Forelimb muscle (tissue), 1 donor: Measurements from ENCODE around the gene THSD4. TPM values are rescaled to one million over a fixed set of nuclear protein-coding genes. Genes with fewer than 3 reads are reported as not detected.
"Not testable (repeated sequence)": the region's sequence is repeated elsewhere in the genome, so short reads cannot be mapped to it uniquely, and the experiment has no call there.

Source experiments
- DNase-seq: peaks from one replicate; pipeline ENCODE4 v3.0.0-alpha.2; 2013; ENCODE audit warnings: low read depth
- polyA plus RNA-seq: library from polyadenylated mRNA; unstranded; fragments of 120-200 nt; gene quantifications from one replicate; pipeline ENCODE4 v1.2.1, GENCODE V29; 2013; ENCODE audit not compliant: insufficient read length

THSD4 gene
- polyA plus RNA-seq, 1 donor = 21.8 TPM

DNA sequence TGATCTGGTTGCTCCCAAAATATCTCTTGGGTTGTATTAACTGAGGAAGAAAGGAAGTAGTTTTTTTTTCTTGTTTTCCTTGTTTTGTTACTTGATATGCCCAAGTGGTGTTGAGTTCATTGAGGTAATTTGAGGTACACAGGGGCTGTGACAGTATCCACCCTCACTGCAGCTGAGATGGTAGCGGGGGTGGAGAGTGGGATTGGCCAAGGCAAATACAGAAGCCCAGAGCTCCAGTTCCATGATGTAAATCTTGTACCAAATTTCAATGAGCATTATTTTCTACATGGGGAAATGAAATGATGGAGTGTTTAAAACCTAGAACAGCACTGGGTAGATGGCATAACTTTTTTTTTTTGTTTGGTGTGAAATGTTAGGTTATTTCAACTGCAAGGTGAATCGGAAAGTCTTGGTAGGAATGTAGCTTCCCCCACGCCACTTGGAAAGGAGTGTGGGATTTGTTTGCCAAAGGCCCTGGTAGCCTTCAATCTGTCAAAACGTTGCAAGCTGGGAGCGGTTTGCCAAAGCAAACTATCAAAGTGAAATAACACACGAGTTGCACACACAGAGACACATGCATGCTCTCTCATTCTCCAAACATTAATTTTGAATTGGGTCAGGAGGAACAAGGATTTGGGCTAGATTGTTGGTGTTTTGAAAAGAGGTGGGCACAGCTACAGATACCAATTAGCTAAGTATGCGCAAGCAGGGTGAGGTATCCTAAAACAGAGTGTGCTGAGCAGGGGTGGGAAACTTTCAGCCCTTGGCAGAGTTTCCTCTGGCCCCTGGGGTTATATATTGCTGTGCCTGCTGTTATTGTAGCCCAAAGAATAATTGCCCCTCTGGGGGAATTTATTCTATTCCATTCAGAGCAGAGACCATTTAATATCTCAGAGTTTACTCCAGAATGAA, 34.6 kb downstream of the THSD4 start:
- DNase-seq = no peak

DNA sequence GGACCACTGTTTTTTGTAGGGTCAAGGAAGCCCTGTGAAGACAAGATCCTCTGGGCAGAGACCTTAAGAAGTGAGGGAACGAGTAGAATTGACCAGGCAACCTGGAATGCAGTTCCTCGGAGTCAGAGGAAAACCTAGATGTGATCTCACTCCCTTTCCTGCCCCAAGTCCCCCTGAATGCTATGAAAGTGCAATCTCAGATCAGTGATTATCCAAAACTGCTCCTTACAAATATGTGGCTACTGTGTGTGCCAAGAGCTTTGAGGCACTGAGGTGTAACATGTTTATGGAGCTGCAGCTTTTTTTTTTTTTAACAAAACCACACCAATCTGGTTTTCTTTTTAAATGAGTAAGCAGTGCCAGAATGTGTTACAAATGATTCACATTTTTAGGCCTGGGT, 35.8 kb downstream of the THSD4 start:
- DNase-seq = no peak

DNA sequence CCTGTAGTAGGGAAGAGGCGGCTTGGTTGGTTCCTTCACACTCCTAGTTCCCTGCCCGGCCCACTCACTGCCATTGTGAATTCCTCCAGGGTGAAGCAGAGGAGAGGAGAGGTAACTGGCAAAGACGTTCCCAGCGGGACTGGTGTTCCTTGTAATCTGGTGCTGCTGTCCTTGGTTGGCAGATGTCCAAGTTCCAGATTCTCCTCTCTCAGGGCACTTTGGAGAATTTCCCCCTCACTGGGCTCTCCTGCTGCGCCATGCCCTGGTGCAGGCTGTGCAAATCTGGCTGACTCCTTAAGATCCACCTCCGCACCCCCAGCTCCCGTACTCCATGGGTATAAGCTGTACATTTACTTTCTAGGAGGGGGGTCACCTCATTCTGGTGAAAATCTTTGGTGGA, 37.3 kb downstream of the THSD4 start:
- no peak for DNase-seq

DNA sequence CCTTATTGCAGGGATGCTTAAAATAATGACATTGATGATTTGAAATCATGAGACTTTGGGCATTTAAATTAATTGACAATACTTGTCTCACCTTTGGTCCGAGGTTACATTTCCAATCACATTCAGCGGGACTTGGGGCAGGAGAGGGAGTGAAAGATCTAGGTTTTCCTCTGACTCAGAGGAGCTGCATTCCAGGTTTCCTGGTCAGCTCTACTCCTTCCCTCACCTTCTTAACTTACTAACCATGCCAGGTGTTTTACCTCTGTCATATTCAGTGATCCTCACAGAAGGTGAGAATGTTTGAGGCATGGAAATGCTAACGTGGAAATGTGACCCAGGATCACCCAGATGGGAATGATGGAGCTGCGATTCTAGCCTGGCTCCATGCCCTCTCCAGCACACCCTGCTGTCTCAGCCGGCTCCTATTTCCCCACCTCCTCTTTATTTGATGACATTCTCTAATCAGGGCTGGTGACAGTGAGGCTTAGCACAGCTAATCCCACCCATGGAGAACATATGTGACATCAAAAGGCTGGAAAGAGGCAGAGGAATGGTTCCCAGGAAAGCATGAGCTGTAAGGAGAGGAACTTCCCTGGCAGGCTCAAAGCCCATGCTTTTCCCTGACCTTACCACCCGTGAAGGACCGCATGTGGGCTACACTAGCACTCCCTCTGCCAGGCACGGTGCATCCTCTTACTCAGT, 38.7 kb downstream of the THSD4 start:
- no peak for DNase-seq

DNA sequence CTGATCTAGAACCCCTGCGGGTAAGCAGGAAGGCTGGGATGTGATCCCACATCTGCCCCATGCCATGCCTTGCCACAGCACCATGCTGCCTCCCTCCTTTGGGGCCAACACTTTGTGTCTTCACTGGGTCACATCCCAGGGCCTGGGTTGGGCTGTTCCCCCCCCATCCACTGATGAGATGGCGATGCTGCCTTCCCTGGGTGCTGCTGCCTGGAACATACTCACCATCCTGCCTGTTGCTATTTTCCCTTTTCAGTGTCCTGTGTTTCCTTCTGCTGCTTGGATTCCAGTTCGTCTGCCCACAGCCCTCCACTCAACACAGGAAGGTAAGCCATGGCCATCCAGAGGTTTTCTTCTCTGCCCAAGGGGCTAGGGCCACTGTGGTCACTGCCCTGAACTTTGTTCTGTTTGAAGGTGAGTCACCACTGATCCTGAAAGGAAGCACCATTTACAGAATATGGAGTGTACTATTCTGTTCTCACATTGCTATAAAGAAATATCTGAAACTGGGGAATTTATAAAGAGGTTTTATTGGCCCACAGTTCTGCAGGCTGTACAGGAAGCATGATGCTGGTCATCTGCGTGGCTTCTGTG, 39.4 kb downstream of the THSD4 start:
- no peak for DNase-seq

DNA sequence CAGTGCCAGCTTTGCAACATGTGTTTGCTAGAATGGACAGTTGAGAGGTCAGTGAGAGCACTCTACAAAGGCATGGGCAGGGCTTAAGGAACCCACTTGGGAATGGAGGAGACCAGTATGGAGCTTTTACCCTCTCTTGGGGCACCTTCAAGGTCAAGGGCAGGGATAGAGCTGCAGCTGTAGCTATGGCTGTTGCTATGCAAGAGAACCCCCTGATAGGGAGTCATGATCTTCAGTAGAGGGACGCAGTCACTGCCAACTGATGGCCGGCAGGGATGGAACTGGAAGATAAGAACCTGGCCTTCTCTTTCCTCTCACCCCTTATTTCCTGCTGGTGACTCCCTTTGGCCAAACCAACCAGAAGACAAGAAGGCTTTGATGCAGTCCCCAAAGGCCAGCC, 40.3 kb downstream of the THSD4 start:
- no peak for DNase-seq

DNA sequence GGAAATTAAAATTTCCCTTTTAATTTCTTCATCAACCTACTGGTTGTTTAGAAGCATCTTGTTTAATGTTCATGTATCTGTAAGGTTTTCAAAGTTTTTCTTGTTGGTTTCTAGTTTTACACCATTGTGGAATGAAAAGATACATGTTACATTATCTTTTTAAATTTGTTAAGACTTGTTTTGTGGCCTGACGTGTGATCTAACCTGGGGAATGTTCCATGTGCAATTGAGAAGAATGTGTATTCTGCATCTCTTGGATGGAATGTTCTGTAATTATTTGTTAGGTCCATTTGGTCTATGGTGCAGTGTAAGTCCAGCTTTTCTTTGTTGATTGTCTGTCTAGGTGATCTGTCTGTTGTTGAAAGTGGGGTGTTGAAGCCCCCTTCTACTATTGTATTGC, 45.7 kb downstream of the THSD4 start:
- DNase-seq = no peak

DNA sequence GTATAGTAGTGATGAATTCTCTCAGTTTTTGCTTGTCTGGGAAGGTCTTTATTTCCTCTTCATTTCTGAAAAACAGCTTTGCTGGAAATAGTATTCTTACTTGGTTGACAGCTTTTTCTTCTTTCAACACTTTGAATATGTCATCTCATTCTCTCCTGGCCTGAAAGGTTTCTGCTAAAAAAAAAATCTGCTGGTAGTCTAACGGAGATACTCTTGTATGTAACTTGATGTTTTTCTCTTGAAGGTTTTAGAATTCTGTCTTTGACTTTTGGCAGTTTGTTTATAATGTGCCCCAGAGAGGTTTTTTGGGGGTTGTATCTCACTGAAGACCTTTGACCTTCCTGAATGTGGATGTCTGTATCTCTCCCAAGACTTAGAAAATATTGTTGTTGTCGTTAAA, 47.0 kb downstream of the THSD4 start:
- no peak for DNase-seq

DNA sequence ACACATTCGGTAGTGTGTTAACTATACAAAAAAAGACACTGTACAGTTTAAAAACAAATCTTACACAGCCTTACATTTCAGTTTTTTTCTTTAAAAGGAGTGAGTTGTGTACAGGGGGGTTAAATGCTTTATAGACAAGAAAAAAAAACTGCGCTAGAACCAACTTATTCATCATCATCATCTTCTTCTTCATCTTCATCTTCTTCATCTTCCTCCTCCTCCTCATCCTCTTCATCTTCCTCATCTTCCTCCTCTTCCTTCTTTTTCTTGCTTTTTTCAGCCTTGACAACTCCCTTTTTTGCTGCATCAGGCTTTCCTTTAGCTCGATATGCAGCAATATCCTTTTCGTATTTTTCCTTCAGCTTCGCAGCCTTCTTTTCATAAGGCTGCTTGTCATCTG, 49.3 kb downstream of the THSD4 start:
- not testable (repeated sequence) for DNase-seq

DNA sequence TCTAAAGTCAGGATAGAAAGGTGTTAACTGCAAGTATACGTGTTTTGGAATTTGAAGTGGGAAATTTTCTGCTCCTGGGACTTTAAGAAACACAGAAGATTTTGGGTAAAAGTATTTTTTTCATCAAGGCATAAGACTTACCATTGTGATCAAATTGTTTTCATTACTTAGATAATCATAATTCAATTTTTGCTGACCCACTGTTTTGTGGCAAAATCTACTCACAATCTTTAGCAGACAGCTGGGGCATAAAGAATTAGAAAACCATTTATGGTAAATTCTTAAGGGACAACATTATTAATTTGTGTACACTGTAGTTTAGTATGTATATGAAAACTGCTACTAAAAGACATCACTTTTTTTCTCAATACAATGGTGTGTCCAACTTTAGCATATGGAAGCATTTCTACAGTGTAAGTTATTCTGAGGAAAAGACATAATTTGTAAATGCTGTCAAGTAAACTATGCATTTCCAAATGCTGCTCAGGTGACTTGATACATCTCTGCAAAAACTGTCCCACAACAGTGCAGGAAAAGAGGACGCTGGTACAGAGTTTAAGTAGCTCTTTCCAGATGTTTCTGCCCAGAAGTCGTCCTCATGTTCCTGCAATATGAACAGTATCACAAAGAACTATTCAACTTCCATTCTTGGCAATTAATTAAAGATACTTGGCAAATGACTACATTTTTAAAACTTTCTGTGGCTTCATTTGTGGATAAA, 52.3 kb downstream of the THSD4 start:
- no peak for DNase-seq

DNA sequence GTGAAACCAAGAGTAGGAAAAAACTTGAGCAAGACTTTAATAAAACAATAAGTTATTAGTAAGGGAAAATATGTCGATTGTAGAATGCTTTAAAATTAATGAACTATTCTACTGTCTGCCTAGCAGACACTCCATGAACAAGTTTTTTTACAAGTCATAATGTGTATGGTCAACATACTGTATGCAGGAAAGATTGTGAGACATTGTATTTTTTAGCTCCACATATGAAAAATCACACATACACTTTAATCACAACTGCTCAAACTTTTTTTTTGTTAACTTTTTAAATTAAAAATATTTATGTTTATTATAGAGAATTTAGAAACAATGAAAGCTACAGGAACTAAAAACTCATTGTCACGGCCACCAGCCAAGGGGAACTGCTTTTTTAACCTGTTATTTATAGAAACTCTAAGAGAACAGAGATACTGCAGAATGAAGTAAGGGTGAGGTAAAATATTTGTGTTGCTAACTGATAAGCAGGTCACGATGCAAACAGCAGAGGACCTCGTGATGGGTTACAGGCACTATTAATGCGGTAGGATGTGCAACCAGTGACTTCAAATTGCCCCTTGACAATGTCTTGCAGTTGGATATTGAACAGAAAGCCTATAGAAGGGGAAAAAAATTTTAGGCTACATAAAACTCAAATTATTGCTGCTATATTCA, 53.0 kb downstream of the THSD4 start:
- no peak for DNase-seq

DNA sequence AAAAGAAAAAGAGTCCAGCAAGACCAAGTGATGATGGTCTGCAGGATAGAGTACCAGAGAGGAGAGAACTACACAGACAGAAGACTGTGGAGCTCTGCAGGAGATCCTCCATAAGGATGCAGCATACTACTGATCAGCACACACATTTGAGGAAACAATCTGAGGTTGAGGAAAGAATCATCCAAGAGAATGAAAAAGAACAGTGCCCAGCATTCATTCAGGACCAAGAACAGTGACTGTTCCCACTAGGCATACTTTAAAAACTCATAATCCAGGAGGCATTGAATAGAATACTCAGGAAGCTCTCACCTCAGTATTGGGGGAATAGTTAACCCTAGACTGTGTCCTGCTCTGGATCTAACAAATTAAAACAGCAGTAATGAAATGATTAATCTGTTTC, 54.9 kb downstream of the THSD4 start:
- DNase-seq = no peak

DNA sequence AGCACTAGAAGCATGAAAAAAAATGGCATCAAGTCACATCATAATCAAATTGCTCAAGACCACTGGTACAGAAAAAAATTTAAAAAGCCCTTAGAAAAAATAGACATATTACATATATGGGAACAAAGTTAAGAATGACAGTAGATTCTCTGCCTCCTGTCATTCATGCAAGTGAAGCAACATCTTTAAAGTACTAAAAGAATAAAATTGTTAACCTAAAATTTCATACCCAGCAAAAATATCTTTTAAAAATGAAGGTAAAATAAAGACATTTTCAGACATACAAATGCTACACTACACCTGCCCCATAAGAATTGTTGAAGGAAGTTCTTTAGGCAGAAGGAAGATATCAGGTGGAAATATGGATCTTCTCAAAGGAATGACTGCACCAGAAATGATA, 55.9 kb downstream of the THSD4 start:
- DNase-seq = no peak

DNA sequence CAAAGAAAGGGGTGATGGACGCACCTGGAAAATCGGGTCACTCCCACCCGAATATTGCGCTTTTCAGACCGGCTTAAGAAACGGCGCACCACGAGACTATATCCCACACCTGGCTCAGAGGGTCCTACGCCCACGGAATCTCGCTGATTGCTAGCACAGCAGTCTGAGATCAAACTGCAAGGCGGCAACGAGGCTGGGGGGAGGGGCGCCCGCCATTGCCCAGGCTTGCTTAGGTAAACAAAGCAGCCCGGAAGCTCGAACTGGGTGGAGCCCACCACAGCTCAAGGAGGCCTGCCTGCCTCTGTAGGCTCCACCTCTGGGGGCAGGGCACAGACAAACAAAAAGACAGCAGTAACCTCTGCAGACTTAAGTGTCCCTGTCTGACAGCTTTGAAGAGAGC, 59.1 kb downstream of the THSD4 start:
- not testable (repeated sequence) for DNase-seq

DNA sequence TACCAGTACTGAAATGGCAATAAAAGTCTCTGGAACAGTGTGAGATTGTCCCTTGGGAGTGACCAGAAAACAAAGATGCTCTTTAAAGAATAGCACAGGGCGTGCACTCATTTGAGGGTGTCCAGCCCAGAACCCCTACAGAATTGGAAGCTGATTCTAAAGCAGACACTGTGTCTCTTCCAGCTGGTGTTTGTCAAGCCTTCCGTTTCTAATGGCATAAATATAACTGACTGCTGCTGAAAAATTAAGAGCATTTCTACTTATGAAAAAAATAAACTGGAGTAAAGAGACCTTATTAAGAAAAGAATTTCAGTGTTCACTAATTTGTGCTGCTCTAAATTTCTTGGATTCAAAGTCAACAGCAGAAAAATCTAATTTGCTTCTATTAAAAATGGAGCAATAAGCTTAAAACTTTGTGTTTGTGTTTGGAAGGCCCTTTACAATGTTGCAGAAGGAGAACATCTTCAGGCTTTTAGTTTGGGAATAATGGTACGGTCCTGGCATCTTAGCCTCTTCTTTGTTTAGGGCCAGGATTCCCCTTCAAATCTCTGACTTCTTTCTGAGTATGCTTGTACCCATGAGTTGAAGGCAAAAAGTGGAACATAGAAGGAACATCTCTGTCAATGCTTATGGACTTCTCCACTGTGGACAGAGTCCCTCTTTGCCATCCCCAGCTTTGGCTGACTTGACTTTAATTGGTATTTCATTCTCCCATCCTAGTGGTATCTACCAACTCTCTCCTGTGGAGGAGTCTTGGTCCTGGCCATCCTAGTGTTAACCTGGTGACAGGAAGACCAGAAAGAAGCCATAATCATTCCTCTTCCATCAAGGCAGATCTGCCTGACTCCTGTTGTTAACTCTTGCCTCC, 65.9 kb downstream of the THSD4 start:
- DNase-seq = no peak

DNA sequence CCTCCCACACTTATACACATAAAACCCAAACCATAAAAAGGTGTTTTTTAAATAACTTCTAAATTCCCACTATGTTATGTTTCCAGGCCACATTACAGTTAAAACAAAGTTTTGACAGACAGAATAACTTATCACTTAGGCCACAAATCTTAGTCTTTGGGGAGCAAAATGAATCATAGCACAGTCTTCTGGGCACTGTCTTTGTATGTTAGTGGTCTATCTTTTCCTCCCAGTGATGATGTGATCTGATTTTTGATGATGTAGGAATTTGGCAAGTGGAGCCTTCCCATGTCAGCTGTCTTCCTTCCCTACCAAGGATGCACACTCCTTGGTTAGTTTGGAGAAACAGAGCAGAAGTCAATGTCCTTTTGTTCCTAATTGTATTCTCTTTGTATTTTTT, 67.3 kb downstream of the THSD4 start:
- no peak for DNase-seq

DNA sequence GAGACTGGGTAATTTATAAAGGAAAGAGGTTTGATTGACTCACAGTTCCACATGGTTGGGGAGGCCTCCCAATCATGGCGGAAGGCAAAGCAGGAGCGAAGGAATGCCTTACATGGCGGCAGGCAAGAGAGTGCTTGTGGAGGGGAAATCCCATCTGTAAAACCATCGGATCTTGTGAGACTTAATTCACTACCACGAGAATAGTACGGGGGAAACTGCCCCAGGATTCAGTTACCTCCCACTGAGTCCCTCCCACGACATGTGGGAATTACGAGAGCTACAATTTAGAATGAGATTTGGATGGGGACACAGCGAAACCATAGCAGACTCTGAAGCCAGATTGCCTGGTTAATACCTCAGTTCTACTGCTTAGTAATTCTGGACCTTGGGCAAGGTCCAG, 67.8 kb downstream of the THSD4 start:
- no peak for DNase-seq

DNA sequence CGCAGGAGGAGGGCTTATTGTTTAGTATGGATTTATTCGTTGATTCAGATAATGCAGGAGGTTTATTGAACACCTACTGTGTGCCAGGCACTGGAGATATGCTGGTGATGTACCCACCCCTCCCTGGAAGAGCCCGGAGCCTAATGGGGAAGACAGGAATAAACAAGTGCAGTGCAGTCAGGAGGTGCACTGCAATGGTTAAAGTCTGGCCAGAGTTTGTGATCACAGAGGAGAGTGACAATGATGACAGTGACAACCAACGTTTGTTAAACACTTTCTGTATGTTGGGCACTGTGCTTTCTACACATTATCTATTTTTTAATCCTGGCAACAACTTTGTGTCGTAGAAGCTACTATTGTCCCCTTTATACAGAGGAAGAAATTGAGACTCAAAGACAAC, 70.4 kb downstream of the THSD4 start:
- DNase-seq = no peak

DNA sequence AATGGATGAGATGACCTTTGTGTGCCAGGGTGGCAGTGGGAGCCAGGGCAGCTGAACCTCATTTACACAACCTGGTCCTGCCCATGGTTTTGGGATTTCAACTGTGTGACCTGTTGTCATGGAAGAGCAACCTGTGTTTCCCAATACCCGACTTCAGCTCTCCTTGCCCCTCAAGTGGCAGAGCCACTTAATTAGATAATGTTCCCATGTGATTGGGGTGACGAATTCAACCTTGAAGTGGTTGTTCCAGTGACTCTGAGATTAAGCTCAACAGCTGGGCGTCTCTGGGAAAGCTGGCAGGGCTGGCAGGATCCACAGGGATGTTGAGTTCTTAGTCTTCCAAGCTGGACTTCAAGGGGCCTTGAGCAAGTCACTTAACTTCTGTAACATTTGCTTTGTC, 71.0 kb downstream of the THSD4 start:
- no peak for DNase-seq

DNA sequence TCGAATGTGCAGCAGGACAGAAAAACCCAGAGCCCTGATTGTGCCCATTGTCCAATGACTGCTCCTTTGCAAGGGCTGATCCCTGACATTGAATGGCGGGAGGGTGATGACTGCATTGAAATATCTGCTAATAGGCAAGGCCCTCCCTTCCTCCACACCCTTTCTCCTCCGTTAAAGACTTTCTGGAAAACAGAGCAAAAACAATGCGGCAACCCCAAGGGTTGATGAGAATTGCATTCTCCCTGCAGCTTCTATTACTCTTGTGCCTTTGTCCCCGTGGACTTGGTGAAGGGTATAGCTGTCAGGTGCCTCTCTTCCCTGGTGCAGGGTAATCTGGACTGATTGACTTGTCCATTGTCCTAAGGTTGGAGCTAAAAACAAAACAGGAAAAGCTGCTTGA, 71.8 kb downstream of the THSD4 start:
- no peak for DNase-seq

DNA sequence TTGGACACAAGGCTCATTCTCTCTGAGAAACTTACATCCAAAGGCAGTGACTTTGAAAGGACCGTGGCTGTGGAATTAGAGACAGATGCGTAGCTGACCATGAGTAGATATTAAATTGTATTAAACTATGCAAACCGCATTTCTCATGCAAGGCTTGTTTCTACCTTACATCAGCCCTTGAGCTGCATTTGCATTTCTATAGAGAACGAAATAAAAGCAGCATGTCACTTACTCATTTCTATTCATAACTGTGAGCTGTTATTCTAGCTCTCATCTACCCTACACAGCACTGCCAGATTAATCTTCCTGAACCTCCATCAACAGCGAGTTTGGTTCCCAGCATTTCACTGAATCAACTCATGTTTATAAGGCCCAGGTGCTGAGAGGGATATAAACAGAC, 72.3 kb downstream of the THSD4 start:
- DNase-seq = no peak
